SK-N-SH treated with all-trans-retinoic acid at 6 μM for 48 hours (cell line): Measurements from ENCODE around the gene PSAPL1.

Experiments used
- GLIS3 ChIP-seq: fragments of 250-450 bp; sonication (Bioruptor Pico); IDR thresholded peaks from 2 replicates; pipeline ENCODE4 v1.5.0; 2020; ENCODE audit warnings: mild to moderate bottlenecking, moderate library complexity
- RARB ChIP-seq: fragments of 250-450 bp; sonication (Bioruptor Pico); IDR thresholded peaks from 2 replicates; pipeline ENCODE4 v1.8.0; 2021; ENCODE audit warnings: mild to moderate bottlenecking, moderate library complexity
- ZNF8 ChIP-seq: fragments of 450-650 bp; formaldehyde crosslinking; IDR thresholded peaks from 2 replicates; pipeline ENCODE4 v1.5.0; 2020; ENCODE audit warnings: mild to moderate bottlenecking, moderate library complexity

GRCh38 chr4:7415927-7416686, 18.6 kb downstream of the PSAPL1 start:
- TF ChIP-seq GLIS3 (no peak), ZNF8 (CRISPR knock-in tag) (no peak), RARB (no peak)
